GM12878 (cell line): ENCODE results near the gene ETF1. TPM values are rescaled to one million over a fixed set of nuclear protein-coding genes. Genes with fewer than 3 reads are reported as not detected.

Source experiments
- ATAC-seq: fragments of 200-7000 bp; cut with Tn5 transposase; 3 replicates; pipeline ENCODE4 v1.9.1; 2020; ENCODE audit warnings: mild to moderate bottlenecking, moderate library complexity
- BruUV-seq: library from RNA; stranded (reverse); fragments of 400-500 nt; replicated peaks from 2 replicates; lab custom pipeline; 2021; lab: Mats Ljungman, UMichigan
- CTCF ChIA-PET: fragments of 300-600 bp; sonication (Branson Sonifier 250); formaldehyde crosslinking; extraction: SDS; loops from one replicate; lab custom pipeline; 2021; ENCODE audit warnings: inconsistent platforms; lab: Yijun Ruan, JAX
- POLR2A ChIA-PET: fragments of 350-600 bp; formaldehyde crosslinking; extraction: SDS; loops from one replicate; lab custom pipeline; 2021; ENCODE audit warnings: inconsistent platforms; lab: Charles Lee
- RAD21 ChIA-PET: fragments of 300-600 bp; sonication (Branson Sonifier 250); formaldehyde crosslinking; loops from one replicate; lab custom pipeline; 2023; ENCODE audit warnings: antibody characterized with exemption; ENCODE audit not compliant: unreplicated experiment; lab: Charles Lee
- SMC1A ChIA-PET: fragments of 300-600 bp; sonication (Branson Sonifier 250); formaldehyde crosslinking; loops from one replicate; lab custom pipeline; 2023; ENCODE audit not compliant: unreplicated experiment, uncharacterized antibody; lab: Charles Lee
- DNase-seq: peaks from one replicate; pipeline ENCODE4 v3.0.0-alpha.2; 2011; ENCODE audit warnings: low read depth, low spot score
- FAIRE-seq: peaks from 3 replicates; lab custom pipeline; 2011; peaks lifted over from hg19 to GRCh38; lab: Jason Lieb, UNC
- H2AFZ ChIP-seq: 2 replicates; pipeline ENCODE4 v1.6.0; 2011; ENCODE audit warnings: low read depth, low read length, control low read depth; ENCODE audit not compliant: control insufficient read depth
- H3K27ac ChIP-seq: 2 replicates; pipeline ENCODE4 v1.5.1; 2011; ENCODE audit warnings: control low read depth; ENCODE audit not compliant: control insufficient read depth, insufficient read depth
- H3K27me3 ChIP-seq, 2 experiments: replicated peaks in 1 of 2; 2 replicates each; pipeline versions ENCODE4 v1.6.0 to v1.6.1; 2011; ENCODE audit warnings: low read length in 1 of 2; ENCODE audit not compliant: control insufficient read depth in 2 of 2, insufficient read depth in 2 of 2
- H3K36me3 ChIP-seq, 2 experiments: 2 replicates each; pipeline ENCODE4 v1.5.1; 2011; ENCODE audit warnings: low read length in 1 of 2; ENCODE audit not compliant: control insufficient read depth in 2 of 2, insufficient read depth in 2 of 2
- H3K4me1 ChIP-seq: 2 replicates; pipeline ENCODE4 v1.6.1; 2011; ENCODE audit warnings: mild to moderate bottlenecking, low read length, moderate library complexity, mixed read lengths; ENCODE audit not compliant: control insufficient read depth, insufficient read depth
- H3K4me2 ChIP-seq: 2 replicates; pipeline ENCODE4 v1.6.0; 2011; ENCODE audit warnings: control low read depth; ENCODE audit not compliant: control insufficient read depth, insufficient read depth
- H3K4me3 ChIP-seq: fragments of 200-600 bp; sonication (generic); 2 replicates; pipeline ENCODE4 v1.5.1; 2016
- H3K79me2 ChIP-seq: 2 replicates; pipeline ENCODE4 v1.6.0; 2011; ENCODE audit warnings: low read length; ENCODE audit not compliant: control insufficient read depth, insufficient read depth
- H3K9ac ChIP-seq: 2 replicates; pipeline ENCODE4 v1.8.0; 2011; ENCODE audit warnings: low read length, control low read depth, mixed read lengths; ENCODE audit not compliant: control insufficient read depth, insufficient read depth
- H3K9me3 ChIP-seq: replicated peaks from 3 replicates; pipeline ENCODE4 v1.5.1; 2011; ENCODE audit warnings: mild to moderate bottlenecking, low read length; ENCODE audit not compliant: control insufficient read depth, insufficient read depth
- H4K20me1 ChIP-seq: 2 replicates; pipeline ENCODE4 v1.6.0; 2011; ENCODE audit not compliant: control insufficient read depth, insufficient read depth
- BCL11A ChIP-seq: IDR thresholded peaks from 2 replicates; pipeline ENCODE4 v1.6.1; 2011; ENCODE audit warnings: low read depth, low read length
- BHLHE40 ChIP-seq, 2 experiments: fragments of 450-650 bp in 1 of 2; IDR thresholded peaks; 2 replicates each; pipeline ENCODE4 v1.6.1; 2011 to 2017; ENCODE audit warnings: low read depth in 2 of 2, borderline replicate concordance in 1 of 2, improper control_type of control experiment in 1 of 2, low read length in 1 of 2, mild to moderate bottlenecking in 1 of 2
- MTA3 ChIP-seq: IDR thresholded peaks from 2 replicates; pipeline ENCODE4 v1.6.1; 2012; ENCODE audit warnings: low read length, inconsistent platforms, borderline replicate concordance
- POLR2A ChIP-seq: IDR thresholded peaks from 2 replicates; pipeline ENCODE4 v1.6.1; 2011; ENCODE audit warnings: low read depth, mild to moderate bottlenecking, low read length
- SREBF2 ChIP-seq: IDR thresholded peaks from 2 replicates; pipeline ENCODE4 v1.6.1; 2012; ENCODE audit warnings: mild to moderate bottlenecking, low read length
- WGBS: methylation state at CpG from one replicate; pipeline ENCODE4 v1.1.6; 2016; ENCODE audit warnings: low lambda C conversion rate; ENCODE audit not compliant: insufficient replicate concordance, insufficient coverage; ENCODE audit errors: missing lambda C conversion rate; 5-methylcytosine and 5-hydroxymethylcytosine counted together
- in situ Hi-C: fragments of 300-500 bp; cut with MboI; formaldehyde crosslinking; loops from 9 replicates; pipeline ENCODE4 v1.14.3; 2018; ENCODE audit warnings: mixed read lengths
- intact Hi-C: fragments of 100-400 bp; cut with micrococcal nuclease; formaldehyde crosslinking; loops from one replicate; pipeline ENCODE4 v1.14.2; 2022; ENCODE audit not compliant: unreplicated experiment
- polyA plus RNA-seq, 11 experiments: library from polyadenylated mRNA; depleted of rRNA in 4 of 11; unstranded in 6 of 11; stranded (reverse) in 5 of 11; fragments of >200 nt; fragmentation: Nextera tagmentation in 4 of 11; fragmentation: Illumina TruSeq in 1 of 11; extraction: Ambion mirVana in 4 of 11; extraction: Trizol in 1 of 11; gene quantifications; 1 replicate in 1 of 11; 2 replicates in 10 of 11; pipeline versions ENCODE4 v1.2.1 to v1.2.3, GENCODE V29; 2011 to 2016; ENCODE audit warnings: inconsistent platforms in 2 of 11, missing spikeins in 2 of 11, low read depth in 1 of 11
- total RNA-seq, 4 experiments: library from RNA; depleted of rRNA in 3 of 4; stranded (reverse); fragments of >200 nt in 3 of 4; fragmentation: Illumina TruSeq in 1 of 4; extraction: Trizol in 1 of 4; gene quantifications; 2 replicates each; pipeline versions ENCODE4 v1.2.1 to v1.2.3, GENCODE V29; 2013 to 2021

The ETF1 gene
- total and polyA plus RNA-seq, 10 of the 15 experiments (the other 5 are each of a cell fraction or from before 2014, with no cell fraction given), result 29.8 to 145 (median 108) TPM

DNA sequence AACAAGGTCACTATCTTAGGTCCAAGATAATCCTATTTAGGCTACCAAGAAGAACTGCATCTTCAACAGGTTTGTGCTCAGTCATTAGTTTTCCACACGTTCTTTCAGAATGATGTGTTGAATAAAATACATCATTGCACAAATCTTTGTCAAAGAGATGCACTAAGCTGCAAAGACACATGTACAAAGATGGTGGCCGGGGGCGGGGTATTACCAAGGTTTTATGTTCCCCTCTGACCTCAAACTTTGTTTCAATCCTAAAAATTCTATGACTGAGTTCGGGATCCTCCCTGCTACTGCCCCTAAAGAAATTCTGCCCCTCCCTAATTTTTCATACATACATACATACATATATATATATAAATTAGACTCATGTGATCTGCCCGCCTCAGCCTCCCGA lies 17.9 kb upstream of the ETF1 start:
- Histone ChIP-seq H3K4me3 (no peak overlapping the region), H3K4me1 (no peaks in the 10 kb centered on the region), H3K27ac (no peak overlapping the region), H4K20me1 (no peaks in the 10 kb centered on the region; the same call in 1 of the 2 replicates), H3K9me3 (no peaks in the 10 kb centered on the region), H3K79me2 (peaks cover 16% of the 10 kb centered on the region), H3K9ac (no peak overlapping the region), H2AFZ (no peak overlapping the region), H3K27me3 (no peaks in the 10 kb centered on the region), H3K4me2 (no peak overlapping the region), H3K36me3 (peaks cover 26 to 57% of the 10 kb centered on the region in 2 experiments)
- WGBS, result 90% methylated on average over 6 of the region's 6 CpGs
- in situ Hi-C loops, result no loop called here
- ChIA-PET CTCF (no interaction called here), SMC1A (no interaction called here), RAD21 (no interaction called here), POLR2A (no interaction called here)
- ATAC-seq (no peak), FAIRE-seq (no peak), DNase-seq (no peak)
- TF ChIP-seq BCL11A (no peak), SREBF2 (no peak), MTA3 (no peak)
- intact Hi-C loops, result no loop called here
- no TSS peak for BruUV-seq

DNA sequence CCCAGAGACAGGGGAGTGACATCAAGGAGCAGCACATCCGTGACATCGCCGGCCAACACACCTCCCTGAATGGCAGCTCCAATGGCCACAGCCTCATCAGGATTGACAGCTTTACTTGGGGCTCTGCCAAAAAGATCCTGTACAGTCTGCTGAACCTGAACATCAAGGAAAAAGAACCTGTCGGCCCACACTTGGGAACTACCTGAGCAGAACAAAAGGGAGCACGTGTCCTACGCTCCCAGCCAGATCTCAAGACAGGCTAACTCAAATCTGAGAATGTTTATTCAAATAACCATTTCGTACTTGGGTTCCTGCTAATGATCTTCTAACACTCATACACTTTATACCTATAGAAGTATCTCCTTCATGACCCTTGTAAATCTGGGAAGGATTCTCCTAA lies 16.9 kb upstream of the ETF1 start:
- no TSS peak for BruUV-seq
- H3K27ac ChIP-seq, result no peak overlapping the region
- H3K36me3 ChIP-seq, result peaks cover 22 to 59% of the 10 kb centered on the region in 2 experiments
- H3K27me3 ChIP-seq, result no peaks in the 10 kb centered on the region
- H3K4me2 ChIP-seq, result no peak overlapping the region
- ChIA-PET POLR2A (interaction anchor here (1.4 kb wide), 1 partner anchor 17 kb away, joined by 3 read pairs; the partner anchor contains the start of gene ETF1), RAD21 (no interaction called here), SMC1A (no interaction called here), CTCF (no interaction called here)
- H3K9ac ChIP-seq, result no peak overlapping the region
- H3K4me3 ChIP-seq, result no peak overlapping the region
- intact Hi-C loops, result no loop called here
- DNase-seq (no peak), ATAC-seq (no peak), FAIRE-seq (no peak)
- no peaks in the 10 kb centered on the region; the same call in 1 of the 2 replicates for H4K20me1 ChIP-seq
- H2AFZ ChIP-seq, result no peak overlapping the region
- 98% methylated on average over 7 of the region's 7 CpGs for WGBS
- no peaks in the 10 kb centered on the region for H3K4me1 ChIP-seq
- H3K9me3 ChIP-seq, result no peaks in the 10 kb centered on the region
- in situ Hi-C loops, result no loop called here
- peaks cover 11% of the 10 kb centered on the region for H3K79me2 ChIP-seq
- TF ChIP-seq BHLHE40 (IDR thresholded peaks at IDR 0.05; ENCODE audit: borderline replicate concordance in 1 of 2, low read depth in 2 of 2, low read length in 1 of 2), result no peak
- TF ChIP-seq POLR2A, result 0 out of 2 replicates have a peak, but pooled peaks have one; percentile 21
